Measurements from ENCODE around the gene ATRN.

ATRN gene

DNA sequence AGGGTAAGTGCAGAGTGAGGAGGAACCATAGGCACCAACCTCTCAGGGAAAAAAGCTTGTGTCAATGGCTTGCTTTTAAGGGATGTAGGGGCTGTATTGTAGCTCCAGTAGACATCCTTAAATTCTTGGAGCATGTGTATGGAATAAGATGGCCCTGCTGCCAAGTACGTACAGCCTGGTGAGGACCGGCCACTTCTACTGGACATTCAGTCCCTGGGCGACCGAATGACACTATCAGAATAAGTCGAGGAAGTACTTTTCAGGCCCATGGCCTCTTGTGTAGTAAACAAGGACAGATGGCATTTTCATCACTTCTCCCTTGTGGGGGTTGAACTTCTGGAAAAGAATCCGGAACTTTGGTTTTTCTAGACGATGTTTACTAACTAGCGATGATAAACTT lies 159.6 kb downstream of the ATRN start:
- DNase-seq: no peak

DNA sequence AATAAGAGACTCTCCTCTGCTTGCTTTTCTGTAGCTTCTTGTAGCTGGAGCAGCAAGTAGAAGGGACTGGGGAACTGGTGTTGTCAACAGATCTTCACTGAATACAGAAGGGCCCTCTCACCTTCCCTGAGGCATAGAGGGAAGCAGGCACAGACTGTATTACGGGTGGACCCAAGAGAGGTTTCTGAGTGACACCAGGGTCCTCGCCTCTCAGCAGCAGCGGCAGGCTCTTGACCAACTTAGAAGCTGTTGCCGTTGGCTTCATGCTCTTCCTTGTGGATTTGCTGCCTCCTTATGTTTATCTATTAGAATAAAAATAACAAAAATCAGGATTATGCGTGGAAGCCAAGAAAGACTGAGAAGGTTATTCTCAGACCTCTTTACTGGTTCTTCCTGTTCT lies 160.7 kb downstream of the ATRN start:
- DNase-seq: no peak

- no peak for DNase-seq
Observed at GRCh38 chr20:3632311-3633004, 161.6 kb downstream of the ATRN start.

DNA sequence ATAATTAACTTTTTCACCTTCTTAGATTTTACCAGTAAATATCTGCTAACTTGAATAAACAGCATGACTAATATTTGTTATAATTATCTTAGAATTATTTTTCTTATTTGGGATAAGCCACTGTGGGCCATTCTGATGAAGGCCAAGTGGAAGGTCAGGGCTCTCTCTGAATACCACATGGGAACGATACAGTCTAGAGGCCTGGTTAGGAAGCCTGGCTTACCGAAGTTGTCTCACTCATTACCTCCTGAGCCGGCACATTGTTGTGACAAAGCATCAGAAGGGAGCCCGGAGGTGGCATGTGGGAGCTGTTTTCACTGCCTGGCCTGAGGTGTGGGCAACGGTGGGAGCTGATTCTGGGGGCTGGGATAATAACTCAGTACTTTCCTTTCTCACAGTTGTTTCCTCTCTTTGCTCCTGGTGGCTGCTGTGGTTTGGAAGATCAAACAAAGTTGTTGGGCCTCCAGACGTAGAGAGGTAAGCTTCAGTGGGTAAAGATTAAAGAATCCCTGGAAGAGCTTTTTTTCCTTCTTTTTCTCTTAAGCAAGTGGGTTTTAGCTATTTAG lies 163.2 kb downstream of the ATRN start:
- DNase-seq: no peak

GRCh38 chr20:3635346-3635745 lies 164.5 kb downstream of the ATRN start:
- no peak for DNase-seq

GRCh38 chr20:3640259-3640658 lies 169.4 kb downstream of the ATRN start:
- DNase-seq: no peak

- DNase-seq: no peak
Observed at GRCh38 chr20:3645309-3646066, 174.7 kb downstream of the ATRN start.

DNA sequence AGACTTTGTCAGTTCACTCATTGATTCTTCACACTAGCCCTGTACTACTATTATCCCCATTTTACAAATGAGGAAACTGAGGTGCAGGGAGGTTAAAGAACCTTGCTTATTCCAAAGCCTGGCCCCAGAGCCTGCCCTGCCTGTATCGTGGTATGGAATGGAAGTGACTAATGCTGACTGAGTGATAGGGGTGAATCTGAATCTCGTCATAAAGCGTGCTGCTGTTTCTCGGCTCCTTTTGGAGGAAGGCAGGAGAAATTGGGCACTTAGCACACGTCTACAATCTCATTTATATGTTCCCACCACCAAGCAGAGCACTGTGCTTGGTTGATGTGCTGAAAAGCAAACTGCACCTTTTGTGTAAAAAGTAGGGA lies 175.2 kb downstream of the ATRN start:
- no peak for DNase-seq

GRCh38 chr20:3646651-3647050 lies 175.8 kb downstream of the ATRN start:
- no peak for DNase-seq

- no peak for DNase-seq
Observed at GRCh38 chr20:3647473-3647872, 176.7 kb downstream of the ATRN start.

GRCh38 chr20:3648951-3649350 lies 178.1 kb downstream of the ATRN start:
- no peak for DNase-seq

DNA sequence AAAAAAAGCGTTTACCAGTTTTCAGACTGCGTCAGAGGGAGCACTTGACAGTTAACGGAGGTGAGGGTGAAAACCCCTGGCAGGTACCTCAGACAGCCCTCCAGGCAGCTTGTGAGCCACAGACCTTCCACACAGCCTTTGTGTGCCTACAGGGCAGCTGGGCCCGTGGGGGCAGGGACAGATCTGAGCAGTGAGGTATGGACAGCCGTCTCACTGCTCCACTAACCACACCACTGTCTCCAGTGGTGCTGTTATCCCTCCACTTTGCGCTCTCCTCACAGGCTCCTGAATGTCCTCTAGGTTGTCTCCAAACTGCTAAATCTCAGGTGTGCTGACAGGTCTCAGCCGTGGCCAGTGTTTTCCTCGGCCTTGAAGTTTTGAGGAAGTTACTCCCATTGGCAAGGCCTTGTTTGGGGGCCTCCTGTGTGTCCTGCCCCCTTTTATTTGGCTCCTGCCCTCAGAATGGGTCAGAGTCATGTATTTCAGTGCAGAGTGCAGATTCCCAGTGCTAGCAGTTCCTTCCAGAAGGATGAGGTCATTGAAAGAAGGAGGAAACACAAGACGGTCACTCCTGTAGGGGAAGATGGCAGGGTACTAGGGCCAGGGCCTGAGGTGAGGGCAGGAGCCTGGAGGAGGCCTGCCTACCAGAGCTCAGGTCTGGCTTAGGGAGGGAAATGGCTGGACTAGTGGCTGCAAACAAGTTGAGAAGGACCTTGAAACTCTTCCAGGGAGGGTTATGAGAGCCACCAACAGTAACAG lies 180.6 kb downstream of the ATRN start:
- DNase-seq: no peak

DNA sequence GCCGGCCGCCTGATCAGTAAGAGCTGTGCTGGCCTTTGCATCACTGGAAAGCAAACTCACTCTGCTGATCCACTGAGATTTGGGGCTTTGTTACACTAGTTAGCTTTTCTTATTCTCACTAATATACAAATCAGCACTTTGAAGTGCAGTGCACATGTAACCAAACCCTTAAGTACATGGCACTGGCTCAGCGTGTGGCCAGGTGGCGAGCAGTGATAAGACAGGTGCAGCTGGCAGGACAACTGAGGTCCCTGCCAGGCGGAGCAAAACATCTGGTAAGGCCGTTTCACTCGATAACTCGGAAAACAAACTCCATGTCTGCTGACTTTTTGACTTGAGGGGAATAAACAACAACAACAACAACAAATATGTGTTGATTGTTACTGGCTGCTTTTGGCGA lies 181.4 kb downstream of the ATRN start:
- no peak for DNase-seq

GRCh38 chr20:3652676-3653596 lies 182.1 kb downstream of the ATRN start:
- DNase-seq: peak; percentile 29

DNA sequence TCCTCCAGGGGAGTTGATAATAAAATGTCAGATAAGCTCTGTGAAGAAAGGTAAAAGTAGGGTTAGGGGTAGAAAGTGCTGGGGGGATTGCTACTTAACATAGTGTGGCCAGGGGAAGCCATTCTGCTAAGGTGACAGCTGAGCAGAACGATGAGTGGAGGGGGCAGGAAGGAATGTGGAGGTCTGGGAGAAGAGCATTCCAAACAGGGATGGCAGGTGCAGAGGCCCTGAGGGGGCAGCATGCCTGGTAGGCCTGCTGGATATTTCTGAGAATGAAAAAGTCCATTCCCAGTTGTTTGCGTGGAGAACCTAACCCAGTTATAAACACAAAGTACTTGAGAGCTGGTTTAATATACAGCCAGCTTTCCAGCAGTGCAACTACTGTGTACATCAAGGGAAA lies 183.1 kb downstream of the ATRN start:
- DNase-seq: no peak

- DNase-seq: no peak
Observed at GRCh38 chr20:3654326-3655130, 183.7 kb downstream of the ATRN start.

- no peak for DNase-seq
Observed at GRCh38 chr20:3655131-3655405, 184.2 kb downstream of the ATRN start.

DNA sequence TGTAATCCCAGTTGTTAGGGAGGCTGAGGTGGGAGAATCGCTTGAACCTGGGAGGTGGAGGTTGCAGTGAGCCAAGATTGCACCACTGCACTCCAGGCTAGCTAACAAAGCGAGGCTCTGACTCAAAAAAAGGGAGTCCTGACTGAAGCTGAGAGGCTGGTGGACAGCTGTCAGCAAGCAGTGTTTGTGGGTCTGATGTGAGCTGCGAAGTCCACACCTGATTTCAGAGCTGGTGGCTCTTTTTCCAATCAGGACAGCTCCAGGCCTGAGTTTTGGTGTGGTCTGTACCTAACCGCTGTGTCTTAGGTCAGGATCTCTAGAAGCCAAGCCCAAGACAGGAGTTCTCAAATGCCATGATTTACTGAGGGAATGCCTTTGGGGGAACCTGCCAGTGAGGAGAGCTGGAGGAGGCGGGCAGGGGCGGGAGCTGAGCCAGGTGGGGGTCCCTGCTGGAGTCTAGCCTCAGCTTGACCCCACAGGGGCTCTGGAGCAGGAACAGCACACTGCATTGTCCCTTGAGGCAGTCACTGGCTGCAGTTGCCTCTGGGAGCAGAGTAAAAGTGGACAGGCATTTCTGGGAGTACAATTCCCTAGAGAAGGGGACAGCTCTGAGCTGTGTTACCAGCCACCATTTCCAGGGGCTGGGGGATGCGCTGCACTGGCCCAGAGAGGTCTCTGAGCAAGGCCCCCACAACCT lies 187.3 kb downstream of the ATRN start:
- DNase-seq: no peak

DNA sequence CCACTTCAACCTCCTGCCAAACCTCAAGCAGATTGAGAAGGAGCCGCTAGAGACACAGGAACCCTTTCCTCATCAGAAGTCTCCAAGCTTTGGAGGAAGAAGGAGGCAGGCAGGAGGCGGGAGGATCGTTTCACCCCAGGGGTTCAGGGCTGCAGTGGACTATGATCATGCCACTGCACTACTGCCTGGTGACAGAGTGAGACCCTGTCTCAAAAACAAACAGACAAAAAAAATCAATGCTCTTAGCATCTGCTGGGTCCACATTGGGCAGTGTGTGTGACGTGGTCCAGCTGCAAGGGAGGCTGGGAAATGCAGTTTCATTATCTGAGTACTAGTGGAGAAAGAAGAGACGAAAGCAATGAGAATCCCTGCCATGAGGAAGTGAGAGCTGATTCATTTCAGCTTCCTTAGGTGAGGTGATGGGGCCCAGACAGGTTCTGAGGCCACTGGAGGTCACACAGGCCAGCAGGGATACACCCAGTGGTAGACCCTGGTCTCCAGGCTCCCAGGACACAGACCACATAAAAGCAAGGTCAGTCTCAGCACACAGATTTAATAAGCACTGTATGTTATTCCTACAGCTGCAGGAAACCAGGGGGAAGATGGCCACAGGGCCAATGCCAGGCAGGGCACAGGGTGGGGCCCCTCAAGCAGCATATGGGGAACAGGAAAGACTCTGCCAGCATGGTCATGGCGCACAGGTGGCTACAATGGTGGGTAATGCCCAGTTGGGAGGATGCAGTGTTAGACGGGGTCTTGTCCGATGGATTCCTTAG lies 188.1 kb downstream of the ATRN start:
- peak; percentile 62 for DNase-seq

- DNase-seq: no peak
Observed at GRCh38 chr20:3659492-3660261, 188.9 kb downstream of the ATRN start.

All from suppressor macrophage treated with lipopolysaccharide for 4 hours (primary cell).